ENCODE data around the gene ZYX.

- TF ChIP-seq TCF7 (IDR thresholded peaks at IDR 0.05; ENCODE audit: borderline replicate concordance), result no peak
- TF ChIP-seq, protein P1, sequence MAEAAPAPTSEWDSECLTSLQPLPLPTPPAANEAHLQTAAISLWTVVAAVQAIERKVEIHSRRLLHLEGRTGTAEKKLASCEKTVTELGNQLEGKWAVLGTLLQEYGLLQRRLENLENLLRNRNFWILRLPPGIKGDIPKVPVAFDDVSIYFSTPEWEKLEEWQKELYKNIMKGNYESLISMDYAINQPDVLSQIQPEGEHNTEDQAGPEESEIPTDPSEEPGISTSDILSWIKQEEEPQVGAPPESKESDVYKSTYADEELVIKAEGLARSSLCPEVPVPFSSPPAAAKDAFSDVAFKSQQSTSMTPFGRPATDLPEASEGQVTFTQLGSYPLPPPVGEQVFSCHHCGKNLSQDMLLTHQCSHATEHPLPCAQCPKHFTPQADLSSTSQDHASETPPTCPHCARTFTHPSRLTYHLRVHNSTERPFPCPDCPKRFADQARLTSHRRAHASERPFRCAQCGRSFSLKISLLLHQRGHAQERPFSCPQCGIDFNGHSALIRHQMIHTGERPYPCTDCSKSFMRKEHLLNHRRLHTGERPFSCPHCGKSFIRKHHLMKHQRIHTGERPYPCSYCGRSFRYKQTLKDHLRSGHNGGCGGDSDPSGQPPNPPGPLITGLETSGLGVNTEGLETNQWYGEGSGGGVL (CRISPR knock-in tag; IDR thresholded peaks at IDR 0.05), result no peak
- TF ChIP-seq, protein P2, sequence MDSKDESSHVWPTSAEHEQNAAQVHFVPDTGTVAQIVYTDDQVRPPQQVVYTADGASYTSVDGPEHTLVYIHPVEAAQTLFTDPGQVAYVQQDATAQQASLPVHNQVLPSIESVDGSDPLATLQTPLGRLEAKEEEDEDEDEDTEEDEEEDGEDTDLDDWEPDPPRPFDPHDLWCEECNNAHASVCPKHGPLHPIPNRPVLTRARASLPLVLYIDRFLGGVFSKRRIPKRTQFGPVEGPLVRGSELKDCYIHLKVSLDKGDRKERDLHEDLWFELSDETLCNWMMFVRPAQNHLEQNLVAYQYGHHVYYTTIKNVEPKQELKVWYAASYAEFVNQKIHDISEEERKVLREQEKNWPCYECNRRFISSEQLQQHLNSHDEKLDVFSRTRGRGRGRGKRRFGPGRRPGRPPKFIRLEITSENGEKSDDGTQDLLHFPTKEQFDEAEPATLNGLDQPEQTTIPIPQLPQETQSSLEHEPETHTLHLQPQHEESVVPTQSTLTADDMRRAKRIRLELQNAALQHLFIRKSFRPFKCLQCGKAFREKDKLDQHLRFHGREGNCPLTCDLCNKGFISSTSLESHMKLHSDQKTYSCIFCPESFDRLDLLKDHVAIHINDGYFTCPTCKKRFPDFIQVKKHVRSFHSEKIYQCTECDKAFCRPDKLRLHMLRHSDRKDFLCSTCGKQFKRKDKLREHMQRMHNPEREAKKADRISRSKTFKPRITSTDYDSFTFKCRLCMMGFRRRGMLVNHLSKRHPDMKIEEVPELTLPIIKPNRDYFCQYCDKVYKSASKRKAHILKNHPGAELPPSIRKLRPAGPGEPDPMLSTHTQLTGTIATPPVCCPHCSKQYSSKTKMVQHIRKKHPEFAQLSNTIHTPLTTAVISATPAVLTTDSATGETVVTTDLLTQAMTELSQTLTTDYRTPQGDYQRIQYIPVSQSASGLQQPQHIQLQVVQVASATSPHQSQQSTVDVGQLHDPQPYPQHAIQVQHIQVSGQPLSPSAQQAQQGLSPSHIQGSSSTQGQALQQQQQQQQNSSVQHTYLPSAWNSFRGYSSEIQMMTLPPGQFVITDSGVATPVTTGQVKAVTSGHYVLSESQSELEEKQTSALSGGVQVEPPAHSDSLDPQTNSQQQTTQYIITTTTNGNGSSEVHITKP (IDR thresholded peaks at IDR 0.05; ENCODE audit: partially characterized antibody), result no peak
- TF ChIP-seq FOXA1 (IDR thresholded peaks at IDR 0.05; ENCODE audit: borderline replicate concordance), result no peak
- no peak for TF ChIP-seq ZNF512 (tag; IDR thresholded peaks at IDR 0.05)
- no peak for TF ChIP-seq SIN3A (IDR thresholded peaks at IDR 0.05; ENCODE audit: borderline replicate concordance in 2 of 2, control insufficient read depth in 1 of 2, low read depth in 2 of 2, low read length in 2 of 2)
- no peak for TF ChIP-seq ZNF124 (CRISPR knock-in tag; IDR thresholded peaks at IDR 0.05)
- TF ChIP-seq CTCF (IDR thresholded peaks at IDR 0.05 in 2 of 3, conservative IDR thresholded peaks at IDR 0.05 in 1 of 3; ENCODE audit: insufficient read depth in 2 of 3, low read depth in 1 of 3, low read length in 3 of 3), result no peak
- no peak for TF ChIP-seq KAT2B (IDR thresholded peaks at IDR 0.05; ENCODE audit: low read depth, low read length)
- no peak for TF ChIP-seq CEBPG (CRISPR knock-in tag; IDR thresholded peaks at IDR 0.05)
- no peak for TF ChIP-seq CEBPG (tag; conservative IDR thresholded peaks at IDR 0.05 in 1 of 2, IDR thresholded peaks at IDR 0.05 in 1 of 2)
- no peak for TF ChIP-seq HES1 (IDR thresholded peaks at IDR 0.05; ENCODE audit: low read depth)
- TF ChIP-seq RAD21 (CRISPR knock-in tag; conservative IDR thresholded peaks at IDR 0.05 in 1 of 2, IDR thresholded peaks at IDR 0.05 in 1 of 2), result no peak
- no peak for TF ChIP-seq MNT (conservative IDR thresholded peaks at IDR 0.05)
- no peak for TF ChIP-seq FIP1L1 (IDR thresholded peaks at IDR 0.05; ENCODE audit: low read depth, low read length, poor library complexity, severe bottlenecking)
Observed at GRCh38 chr7:143351060-143351459, 30.1 kb upstream of the ZYX start.

All from K562 (cell line).